Esophagus muscularis mucosa (tissue), 4 donors: ENCODE data around the gene MTG1. TPM values are rescaled to one million over a fixed set of nuclear protein-coding genes. Genes with fewer than 3 reads are reported as not detected.
A peak's percentile ranks its signal among the peaks of the same experiment; 100 is the strongest.

ENCODE experiments used
- DNase-seq: peaks from one replicate; pipeline ENCODE4 v3.0.0-alpha.2; 2017; ENCODE audit errors: extremely low spot score
- H3K27ac ChIP-seq, 4 donors: fragments of 200-600 bp; sonication (generic); replicated peaks in 1 of 4; 1 replicate in 3 of 4; 2 replicates in 1 of 4; pipeline ENCODE4 v1.5.1; 2016 to 2019; ENCODE audit warnings: mild to moderate bottlenecking in 1 of 4
- H3K27me3 ChIP-seq, 4 donors: fragments of 200-600 bp; sonication (generic); one replicate each; pipeline versions ENCODE4 v1.5.1 to v1.6.0; 2016 to 2019
- H3K36me3 ChIP-seq, 4 donors: fragments of 200-600 bp; sonication (generic); one replicate each; pipeline ENCODE4 v1.5.1; 2016 to 2019
- H3K4me1 ChIP-seq, 4 donors: fragments of 200-600 bp; sonication (generic); one replicate each; pipeline ENCODE4 v1.5.1; 2016 to 2019
- H3K4me3 ChIP-seq, 4 donors: fragments of 200-600 bp; sonication (generic); 1 replicate in 2 of 4; 2 replicates in 2 of 4; pipeline ENCODE4 v1.5.1; 2016 to 2019; ENCODE audit warnings: mild to moderate bottlenecking in 4 of 4, moderate library complexity in 1 of 4
- H3K9me3 ChIP-seq, 4 donors: fragments of 200-600 bp; sonication (generic); 1 replicate in 3 of 4; 2 replicates in 1 of 4; pipeline ENCODE4 v1.5.1; 2016 to 2019
- CTCF ChIP-seq, 3 experiments: fragments of 200-600 bp in 2 of 3; fragments of 450-650 bp in 1 of 3; sonication (generic) in 2 of 3; IDR thresholded peaks; one replicate each; pipeline ENCODE4 v1.5.1; 2017 to 2019; ENCODE audit warnings: antibody characterized with exemption in 3 of 3, mild to moderate bottlenecking in 2 of 3, moderate library complexity in 1 of 3
- EP300 ChIP-seq: sonication (generic); formaldehyde crosslinking; IDR thresholded peaks from one replicate; pipeline ENCODE4 v1.6.1; 2017; ENCODE audit warnings: antibody characterized with exemption
- POLR2A ChIP-seq: fragments of 450-650 bp; IDR thresholded peaks from one replicate; pipeline ENCODE4 v1.6.1; 2017; ENCODE audit warnings: antibody characterized with exemption, moderate library complexity, mild to moderate bottlenecking, low read depth
- POLR2AphosphoS5 ChIP-seq, 2 donors: sonication (generic); formaldehyde crosslinking; IDR thresholded peaks; one replicate each; pipeline ENCODE4 v1.6.1; 2017; ENCODE audit warnings: antibody characterized with exemption in 2 of 2
- WGBS: methylation state at CpG from one replicate; pipeline ENCODE4 v1.1.5; 2018; 5-methylcytosine and 5-hydroxymethylcytosine counted together
- intact Hi-C: fragments of 100-400 bp; cut with DNase I; formaldehyde crosslinking; loops from one replicate; pipeline ENCODE4 v1.15.1; 2023
- total RNA-seq, 4 donors: library from RNA; depleted of rRNA; stranded (reverse); fragments of >200 nt; gene quantifications; one replicate each; pipeline versions ENCODE4 v1.1.0 to v1.2.1, GENCODE V29; 2016

MTG1 gene
- total RNA-seq, 4 donors from 2014 or later, result 12.6 to 23.6 (median 15.9) TPM

DNA sequence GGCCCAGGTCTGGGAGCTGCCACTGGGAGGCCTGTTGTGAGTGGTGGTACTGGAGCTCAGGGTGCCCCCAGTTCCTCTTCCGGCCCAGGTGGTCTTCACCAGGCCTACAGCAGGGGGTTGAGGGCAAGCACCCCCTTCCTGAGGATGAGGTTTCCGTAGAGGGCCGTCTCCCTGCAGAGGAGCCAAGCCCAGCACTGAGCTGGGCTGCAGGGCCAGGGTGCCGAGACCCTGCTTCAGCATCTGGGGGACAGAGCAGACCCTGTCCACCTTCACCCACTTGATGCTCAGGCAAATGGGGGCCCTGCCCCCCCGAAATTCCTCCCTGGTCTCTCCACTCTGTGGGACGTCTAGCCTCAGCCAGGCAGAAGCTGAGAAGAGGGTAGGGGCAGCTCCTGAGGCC is 38.7 kb upstream of the MTG1 start:
- DNase-seq, result no peak
- peaks cover 0 to 4% (median 0%) of the 10 kb centered on the region in 4 donors for H3K36me3 ChIP-seq
- H3K4me3 ChIP-seq, result no peak overlapping the region
- H3K9me3 ChIP-seq, result no peaks in the 10 kb centered on the region
- H3K4me1 ChIP-seq, result peaks cover 16 to 23% (median 17%) of the 10 kb centered on the region in 4 donors
- H3K27ac ChIP-seq, result no peak overlapping the region
- intact Hi-C loops, result no loop called here
- H3K27me3 ChIP-seq, result peaks cover 0 to 69% (median 10%) of the 10 kb centered on the region in 4 donors
- no peak for TF ChIP-seq EP300
- WGBS, result 100% methylated on average over 3 of the region's 6 CpGs

DNA sequence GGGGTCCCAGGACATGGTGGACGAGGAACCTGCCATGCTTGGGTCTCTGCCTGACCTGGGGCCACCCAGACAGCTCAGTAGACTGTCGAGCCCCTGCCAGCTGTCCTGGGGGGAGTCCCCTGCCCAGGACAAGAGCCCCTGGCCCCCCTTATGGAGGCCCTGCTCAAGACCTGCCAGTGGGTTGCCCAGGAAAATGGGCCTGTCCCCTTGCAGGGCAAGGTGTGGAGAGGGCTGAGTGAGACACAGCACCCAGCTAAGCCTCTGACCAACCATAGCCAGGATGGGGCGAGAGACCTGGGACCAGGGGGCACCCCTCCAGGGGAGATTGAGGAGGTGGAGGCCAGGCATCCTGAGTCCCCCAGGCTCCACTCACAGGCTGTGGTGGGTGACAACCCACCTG is 38.0 kb upstream of the MTG1 start:
- no peak for TF ChIP-seq POLR2AphosphoS5 (IDR thresholded peaks at IDR 0.05)
- Histone ChIP-seq H3K27me3 (peaks cover 0 to 63% (median 10%) of the 10 kb centered on the region in 4 donors), H3K9me3 (no peaks in the 10 kb centered on the region), H3K36me3 (peaks cover 0 to 4% (median 0%) of the 10 kb centered on the region in 4 donors), H3K27ac (no peak overlapping the region), H3K4me3 (no peak overlapping the region), H3K4me1 (peaks cover 16 to 23% (median 17%) of the 10 kb centered on the region in 4 donors)
- no peak for DNase-seq
- 100% methylated on average over 1 of the region's 3 CpGs for WGBS
- intact Hi-C loops, result no loop called here

- H3K4me1 ChIP-seq, result peaks cover 16 to 23% (median 17%) of the 10 kb centered on the region in 4 donors
- intact Hi-C loops, result no loop called here
- H3K36me3 ChIP-seq, result peaks cover 0 to 5% (median 2%) of the 10 kb centered on the region in 4 donors
- WGBS, result 76% methylated on average over 5 of the region's 27 CpGs
- H3K9me3 ChIP-seq, result no peaks in the 10 kb centered on the region
- H3K27ac ChIP-seq, result peak overlapping the region in 2 of 4 donors; percentile 37 to 52
- H3K27me3 ChIP-seq, result peaks cover 0 to 55% (median 10%) of the 10 kb centered on the region in 4 donors
- DNase-seq, result no peak
- H3K4me3 ChIP-seq, result peak overlapping the region; percentile 59 to 74 (median 62)
- TF ChIP-seq CTCF (IDR thresholded peaks at IDR 0.05) (no peak), EP300 (no peak), POLR2A (no peak), POLR2AphosphoS5 (IDR thresholded peaks at IDR 0.05) (no peak)
These were observed 37.2 kb upstream of the MTG1 start for GRCh38 chr10:133356549-133357284.

DNA sequence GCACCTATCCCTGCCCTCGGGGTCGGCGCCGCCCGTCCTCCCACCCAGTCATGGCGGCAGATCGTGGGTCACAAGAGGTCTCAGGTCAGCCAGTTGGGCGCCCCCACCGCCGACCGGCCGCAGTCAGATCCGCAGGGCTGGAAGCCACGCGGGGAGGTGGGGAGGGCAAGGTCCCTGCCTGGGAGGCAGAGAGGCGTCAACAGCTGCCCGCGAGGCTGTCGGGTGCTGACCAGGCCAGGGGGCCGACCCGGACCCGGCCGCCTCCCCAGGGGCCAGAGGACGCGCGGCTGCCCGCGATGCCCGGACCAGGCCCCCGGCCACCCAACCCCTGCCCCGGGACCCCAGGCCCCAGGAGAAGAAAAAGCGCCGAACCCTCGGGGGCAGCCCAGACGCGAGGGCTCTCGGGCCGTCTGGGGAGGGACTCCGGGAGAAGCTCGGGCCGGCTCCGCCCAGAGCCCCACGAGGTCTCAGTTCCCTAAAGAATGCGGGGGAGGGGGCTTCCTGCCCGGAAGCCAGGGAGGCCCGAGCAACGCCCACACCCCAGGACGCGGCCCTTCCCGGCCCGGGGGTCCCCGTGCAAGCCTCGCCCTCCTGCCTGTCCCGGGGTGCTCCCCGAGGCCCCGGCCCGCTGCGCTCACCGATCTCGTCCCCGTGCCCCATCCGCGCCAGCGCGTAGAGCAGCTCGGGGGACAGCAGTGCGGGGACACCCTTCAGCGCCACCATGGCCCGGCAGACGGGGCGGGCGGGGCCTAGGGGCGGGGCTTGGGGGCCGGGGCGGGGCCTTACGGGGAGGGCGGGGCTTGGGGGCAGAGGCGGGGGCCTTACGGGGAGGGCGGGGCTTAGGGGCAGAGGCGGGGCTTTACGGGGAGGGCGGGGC is 36.4 kb upstream of the MTG1 start, which contains the start of gene FUOM:
TSS of gene FUOM (minus strand) at position 735 of the 877 bp plus-strand sequence. CDS start at position 723, 12 bp downstream.
- Histone ChIP-seq H3K27me3 (peaks cover 0 to 47% (median 10%) of the 10 kb centered on the region in 4 donors), H3K4me1 (peaks cover 16 to 23% (median 17%) of the 10 kb centered on the region in 4 donors), H3K36me3 (peaks cover 0 to 13% (median 10%) of the 10 kb centered on the region in 4 donors), H3K9me3 (no peaks in the 10 kb centered on the region), H3K4me3 (peak within 1 kb of the TSS; percentile 59 to 74 (median 62)), H3K27ac (peak within 1 kb of the TSS; percentile 33 to 63 (median 44))
- intact Hi-C loops, result no loop called here
- 0% methylated on average over 2 of the region's 83 CpGs for WGBS
- TF ChIP-seq CTCF (IDR thresholded peaks at IDR 0.05) (no peak), POLR2AphosphoS5 (IDR thresholded peaks at IDR 0.05) (peak in 1 of 2 donors; percentile 44), EP300 (no peak), POLR2A (no peak)
- DNase-seq, result no peak

DNA sequence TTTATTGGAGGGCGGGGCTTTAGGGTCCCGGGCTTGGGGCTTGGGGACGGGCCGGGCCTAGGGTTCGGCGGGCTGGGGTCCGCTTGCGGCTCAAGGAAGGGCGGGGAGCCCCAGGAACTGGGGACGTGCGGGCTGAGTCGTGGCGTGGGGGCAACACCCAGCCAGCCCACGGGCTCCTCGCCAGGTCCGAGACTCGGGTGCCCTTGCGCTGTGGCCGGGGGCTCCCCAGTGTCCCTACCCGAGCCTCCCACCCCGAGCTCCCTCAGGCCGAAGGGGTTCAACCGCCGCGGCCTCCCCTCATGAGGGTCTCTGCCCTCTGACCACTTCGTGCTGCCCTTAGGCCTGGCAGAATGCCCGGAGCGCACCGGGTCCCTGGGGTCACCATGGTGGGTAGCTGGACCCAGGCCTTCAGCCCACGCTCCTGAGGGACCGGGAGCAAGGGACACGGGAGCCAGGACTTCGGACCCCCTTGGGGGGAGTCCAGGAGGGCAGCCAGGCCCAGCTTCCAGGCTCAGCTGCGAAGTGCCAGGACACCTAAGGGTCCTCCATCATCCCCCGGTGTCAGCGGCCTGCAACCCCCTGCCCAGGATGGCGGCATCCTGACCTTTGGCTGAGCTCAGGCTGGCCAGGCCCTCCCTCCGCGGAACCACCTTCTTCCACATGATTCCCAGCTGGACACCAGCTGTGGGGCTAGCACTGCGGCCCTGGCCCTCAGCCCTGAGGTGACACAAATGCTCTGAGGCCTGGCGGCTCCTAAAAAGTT is 35.6 kb upstream of the MTG1 start:
- Histone ChIP-seq H3K4me3 (peak overlapping the region; percentile 59 to 74 (median 62)), H3K27me3 (peaks cover 0 to 44% (median 10%) of the 10 kb centered on the region in 4 donors), H3K27ac (peak overlapping the region in 3 of 4 donors; percentile 33 to 63 (median 52)), H3K36me3 (peaks cover 0 to 21% (median 18%) of the 10 kb centered on the region in 4 donors), H3K9me3 (no peaks in the 10 kb centered on the region), H3K4me1 (peaks cover 16 to 23% (median 17%) of the 10 kb centered on the region in 4 donors)
- WGBS, result 84% methylated on average over 28 of the region's 41 CpGs
- DNase-seq, result no peak
- TF ChIP-seq EP300, result no peak
- TF ChIP-seq CTCF (IDR thresholded peaks at IDR 0.05), result no peak
- no peak for TF ChIP-seq POLR2A
- TF ChIP-seq POLR2AphosphoS5 (IDR thresholded peaks at IDR 0.05), result no peak
- intact Hi-C loops, result no loop called here
